ENCODE results near the gene SLC8A2.

The SLC8A2 gene

GRCh38 chr19:47459477-47459876 lies 12.2 kb downstream of the SLC8A2 start:
- no peak for DNase-seq (ENCODE audit: low spot score)

- DNase-seq (ENCODE audit: low spot score): no peak
Measured at GRCh38 chr19:47458672-47459071, 13.0 kb downstream of the SLC8A2 start.

- DNase-seq (ENCODE audit: low spot score): no peak
Measured at GRCh38 chr19:47456721-47457474, 14.8 kb downstream of the SLC8A2 start.

GRCh38 chr19:47450478-47450877 lies 21.2 kb downstream of the SLC8A2 start:
- DNase-seq (ENCODE audit: low spot score): no peak

GRCh38 chr19:47448360-47448727 lies 23.3 kb downstream of the SLC8A2 start:
- DNase-seq (ENCODE audit: low spot score): no peak

GRCh38 chr19:47447470-47448359 lies 24.0 kb downstream of the SLC8A2 start:
- DNase-seq (ENCODE audit: low spot score): peak; percentile 75

GRCh38 chr19:47446534-47447469 lies 24.9 kb downstream of the SLC8A2 start:
- DNase-seq (ENCODE audit: low spot score): peak; percentile 73

- peak; percentile 86 for DNase-seq (ENCODE audit: low spot score)
Measured at GRCh38 chr19:47445937-47446402, 25.7 kb downstream of the SLC8A2 start.

- no peak for DNase-seq (ENCODE audit: low spot score)
Measured at GRCh38 chr19:47445527-47445926, 26.2 kb downstream of the SLC8A2 start.

GRCh38 chr19:47444388-47444821 lies 27.3 kb downstream of the SLC8A2 start:
- no peak for DNase-seq (ENCODE audit: low spot score)

GRCh38 chr19:47443331-47443730 lies 28.4 kb downstream of the SLC8A2 start:
- no peak for DNase-seq (ENCODE audit: low spot score)

GRCh38 chr19:47438793-47439220 lies 32.9 kb downstream of the SLC8A2 start:
- DNase-seq (ENCODE audit: low spot score): no peak

- no peak for DNase-seq (ENCODE audit: low spot score)
Measured at GRCh38 chr19:47437500-47437899, 34.2 kb downstream of the SLC8A2 start.

GRCh38 chr19:47436712-47437401 lies 34.8 kb downstream of the SLC8A2 start:
- peak; percentile 93 for DNase-seq (ENCODE audit: low spot score)

- DNase-seq (ENCODE audit: low spot score): no peak
Measured at GRCh38 chr19:47435883-47436417, 35.7 kb downstream of the SLC8A2 start.

GRCh38 chr19:47435196-47435595 lies 36.5 kb downstream of the SLC8A2 start:
- DNase-seq (ENCODE audit: low spot score): no peak

GRCh38 chr19:47434088-47434487 lies 37.6 kb downstream of the SLC8A2 start:
- DNase-seq (ENCODE audit: low spot score): peak; percentile 52

- DNase-seq (ENCODE audit: low spot score): no peak
Measured at GRCh38 chr19:47433121-47433520, 38.6 kb downstream of the SLC8A2 start.

- no peak for DNase-seq (ENCODE audit: low spot score)
Measured at GRCh38 chr19:47432499-47432898, 39.2 kb downstream of the SLC8A2 start.

- no peak for DNase-seq (ENCODE audit: low spot score)
Measured at GRCh38 chr19:47432091-47432490, 39.6 kb downstream of the SLC8A2 start.
